ENCODE results near the gene H1-8.

DNA sequence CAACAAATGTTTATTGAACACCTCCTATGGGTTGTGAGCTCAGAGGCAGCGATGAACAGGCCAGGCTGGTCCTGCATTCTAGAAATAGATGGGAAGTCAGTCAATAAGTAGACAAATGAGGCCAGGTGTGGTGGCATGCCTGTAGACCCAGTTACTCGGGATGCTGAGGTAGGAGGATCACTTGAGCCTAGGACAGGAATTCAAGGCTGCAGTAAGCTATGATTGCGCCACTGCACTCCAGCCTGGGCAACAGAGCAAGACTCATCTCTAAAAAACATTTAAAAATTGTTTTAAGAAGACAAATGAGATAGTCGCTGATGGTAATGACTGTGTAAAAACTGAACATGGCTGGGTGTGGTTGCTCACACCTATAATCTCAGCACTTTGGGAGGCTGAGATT lies 18.9 kb upstream of the H1-8 start:
- TF ChIP-seq, protein P1, sequence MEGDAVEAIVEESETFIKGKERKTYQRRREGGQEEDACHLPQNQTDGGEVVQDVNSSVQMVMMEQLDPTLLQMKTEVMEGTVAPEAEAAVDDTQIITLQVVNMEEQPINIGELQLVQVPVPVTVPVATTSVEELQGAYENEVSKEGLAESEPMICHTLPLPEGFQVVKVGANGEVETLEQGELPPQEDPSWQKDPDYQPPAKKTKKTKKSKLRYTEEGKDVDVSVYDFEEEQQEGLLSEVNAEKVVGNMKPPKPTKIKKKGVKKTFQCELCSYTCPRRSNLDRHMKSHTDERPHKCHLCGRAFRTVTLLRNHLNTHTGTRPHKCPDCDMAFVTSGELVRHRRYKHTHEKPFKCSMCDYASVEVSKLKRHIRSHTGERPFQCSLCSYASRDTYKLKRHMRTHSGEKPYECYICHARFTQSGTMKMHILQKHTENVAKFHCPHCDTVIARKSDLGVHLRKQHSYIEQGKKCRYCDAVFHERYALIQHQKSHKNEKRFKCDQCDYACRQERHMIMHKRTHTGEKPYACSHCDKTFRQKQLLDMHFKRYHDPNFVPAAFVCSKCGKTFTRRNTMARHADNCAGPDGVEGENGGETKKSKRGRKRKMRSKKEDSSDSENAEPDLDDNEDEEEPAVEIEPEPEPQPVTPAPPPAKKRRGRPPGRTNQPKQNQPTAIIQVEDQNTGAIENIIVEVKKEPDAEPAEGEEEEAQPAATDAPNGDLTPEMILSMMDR (conservative IDR thresholded peaks at IDR 0.05; ENCODE audit: low read depth, low read length) = no peak
- TF ChIP-seq EZH2 (IDR thresholded peaks at IDR 0.05; ENCODE audit: low read length, unreplicated experiment) = no peak

Measured in PC-3 (cell line).